Testis (tissue), 3 donors: ENCODE data around the gene AKNA. TPM values are rescaled to one million over a fixed set of nuclear protein-coding genes. Genes with fewer than 3 reads are reported as not detected.

Experiments used
- DNase-seq: peaks from one replicate; pipeline ENCODE4 v3.0.0-alpha.2; 2019
- H3K27ac ChIP-seq, 2 donors: fragments of 200-600 bp; sonication (generic); one replicate each; pipeline ENCODE4 v1.5.1; 2019
- H3K27me3 ChIP-seq: fragments of 200-600 bp; sonication (generic); one replicate; pipeline ENCODE4 v1.5.1; 2019
- H3K36me3 ChIP-seq: fragments of 200-600 bp; sonication (generic); one replicate; pipeline ENCODE4 v1.5.1; 2017; ENCODE audit warnings: low read depth; ENCODE audit errors: missing control alignments
- H3K4me1 ChIP-seq: fragments of 200-600 bp; sonication (generic); one replicate; pipeline ENCODE4 v1.5.1; 2019
- H3K4me3 ChIP-seq, 2 donors: fragments of 200-600 bp; sonication (generic); one replicate each; pipeline ENCODE4 v1.5.1; 2017 to 2019
- H3K9me3 ChIP-seq: fragments of 200-600 bp; sonication (generic); one replicate; pipeline ENCODE4 v1.5.1; 2017
- CTCF ChIP-seq, 3 experiments: fragments of 450-650 bp in 2 of 3; fragments of 200-600 bp in 1 of 3; sonication (generic) in 1 of 3; IDR thresholded peaks; one replicate each; pipeline ENCODE4 v1.5.1; 2016 to 2019; ENCODE audit warnings: antibody characterized with exemption in 3 of 3, mild to moderate bottlenecking in 2 of 3, moderate library complexity in 1 of 3
- POLR2A ChIP-seq: fragments of 450-650 bp; IDR thresholded peaks from one replicate; pipeline ENCODE4 v1.6.1; 2017; ENCODE audit warnings: antibody characterized with exemption, mild to moderate bottlenecking, moderate library complexity
- WGBS, 2 donors: methylation state at CpG; one replicate each; pipeline ENCODE4 v1.1.5; 2018; 5-methylcytosine and 5-hydroxymethylcytosine counted together
- intact Hi-C: fragments of 100-400 bp; cut with DNase I; formaldehyde crosslinking; loops from one replicate; pipeline ENCODE4 v1.15.1; 2023; ENCODE audit warnings: low total_unique reads
- polyA plus RNA-seq: library from polyadenylated mRNA; stranded (reverse); fragments of 350-450 nt; fragmentation: Illumina TruSeq; extraction: RNeasy Lipid Tissue Mini Kit (QIAGEN cat#74804); gene quantifications from one replicate; pipeline ENCODE4 v1.2.3, GENCODE V29; 2014; ENCODE audit warnings: low read depth, low replicate concordance; ENCODE audit not compliant: insufficient read depth
- total RNA-seq, 2 donors: library from RNA; depleted of rRNA; stranded (reverse); fragments of >200 nt; gene quantifications; one replicate each; pipeline ENCODE4 v1.2.3, GENCODE V29; 2016

AKNA gene
- total and polyA plus RNA-seq, 3 donors from 2014 or later = 20.6 to 31.5 (median 21.2) TPM

- Histone ChIP-seq H3K27me3 (no peaks in the 10 kb centered on the region), H3K27ac (no peak overlapping the region), H3K9me3 (no peaks in the 10 kb centered on the region), H3K36me3 (no peaks in the 10 kb centered on the region), H3K4me3 (no peak overlapping the region), H3K4me1 (no peaks in the 10 kb centered on the region)
- no peak for DNase-seq
- 92 to 95% methylated on average over 11 of the region's 11 CpGs for WGBS, 2 donors
- intact Hi-C loops = no loop called here
- TF ChIP-seq POLR2A (no peak), CTCF (IDR thresholded peaks at IDR 0.05) (no peak)
Observed at GRCh38 chr9:114344188-114344566, 43.6 kb downstream of the AKNA start.

DNA sequence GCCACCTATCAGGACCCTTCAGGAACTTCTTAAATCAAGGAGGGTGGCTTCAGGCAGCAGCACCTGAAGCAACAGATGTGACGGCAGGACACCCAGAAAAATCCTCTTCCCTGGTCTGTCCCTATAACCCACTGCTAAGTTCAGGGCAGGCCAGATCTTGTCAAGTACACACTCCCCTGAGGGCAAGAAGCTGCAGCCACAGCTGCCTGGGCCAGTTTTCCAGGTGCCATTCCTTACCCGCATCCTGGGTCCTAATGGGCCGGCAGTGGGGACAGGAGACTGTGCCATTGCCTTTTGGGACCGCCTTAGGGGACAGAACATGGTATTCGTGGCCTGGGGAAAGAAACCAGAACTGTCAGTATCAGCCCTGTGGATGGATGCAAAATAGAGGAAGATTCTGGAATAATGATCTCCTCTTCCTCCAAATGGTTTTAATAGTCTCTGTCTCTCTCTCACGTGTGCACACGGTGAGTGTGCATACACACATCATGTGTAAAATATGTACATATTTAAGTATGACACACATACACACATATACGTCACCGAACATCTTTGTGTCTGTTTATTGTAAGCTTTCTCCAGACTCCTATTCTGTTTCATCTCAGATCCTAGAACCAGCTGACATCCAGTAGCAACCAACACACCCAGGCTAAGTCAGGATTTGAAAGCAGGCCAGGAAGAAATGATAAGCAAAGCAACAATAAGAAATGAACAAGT, 44.2 kb downstream of the AKNA start:
- intact Hi-C loops = no loop called here
- Histone ChIP-seq H3K9me3 (no peaks in the 10 kb centered on the region), H3K27ac (no peak overlapping the region), H3K27me3 (no peaks in the 10 kb centered on the region), H3K36me3 (no peaks in the 10 kb centered on the region), H3K4me3 (no peak overlapping the region), H3K4me1 (no peaks in the 10 kb centered on the region)
- DNase-seq = no peak
- TF ChIP-seq POLR2A (no peak), CTCF (IDR thresholded peaks at IDR 0.05) (no peak)
- WGBS, 2 donors = 92 to 94% methylated on average over 9 of the region's 9 CpGs

DNA sequence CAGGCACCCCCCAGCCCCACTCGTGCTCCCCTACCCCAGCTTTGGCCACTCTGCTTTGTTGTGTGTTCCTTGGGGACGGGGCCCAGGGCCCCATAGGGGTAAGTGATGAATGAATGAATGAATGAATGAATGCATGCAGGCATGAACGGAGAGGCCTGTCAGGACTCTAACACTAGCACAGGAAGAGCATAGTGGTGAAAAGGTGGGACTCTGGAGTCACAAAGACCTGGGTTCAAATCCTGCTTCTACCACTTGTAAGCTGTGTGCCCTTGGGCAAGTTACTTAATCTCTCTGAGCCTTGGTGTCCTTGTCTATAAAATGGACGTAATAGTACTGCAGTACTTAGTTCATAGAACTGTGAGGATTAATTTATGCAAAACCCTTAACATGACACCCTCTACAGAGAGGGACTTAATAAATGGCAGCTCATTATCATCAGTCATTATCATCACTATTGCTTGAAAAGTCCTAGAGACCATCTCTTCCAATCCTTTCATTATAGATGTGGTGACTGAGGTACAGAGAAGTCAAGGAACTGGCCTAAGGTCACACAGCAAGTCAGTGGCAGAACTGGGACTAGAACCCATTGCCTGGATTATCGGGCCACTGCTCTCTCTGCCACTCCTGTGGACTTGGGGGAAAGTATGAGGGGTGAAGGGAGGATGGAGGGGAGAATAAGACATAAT, 44.9 kb downstream of the AKNA start:
- 86 to 89% methylated on average over 5 of the region's 5 CpGs for WGBS, 2 donors
- no peak for DNase-seq
- H3K36me3 ChIP-seq = no peaks in the 10 kb centered on the region
- H3K4me1 ChIP-seq = no peaks in the 10 kb centered on the region
- TF ChIP-seq CTCF (IDR thresholded peaks at IDR 0.05) (no peak), POLR2A (no peak)
- no peaks in the 10 kb centered on the region for H3K9me3 ChIP-seq
- H3K4me3 ChIP-seq = no peak overlapping the region
- H3K27me3 ChIP-seq = no peaks in the 10 kb centered on the region
- intact Hi-C loops = no loop called here
- H3K27ac ChIP-seq = no peak overlapping the region

- WGBS, 2 donors = 82 to 100% methylated on average over 4 of the region's 4 CpGs
- no peak for TF ChIP-seq POLR2A
- no peak for TF ChIP-seq CTCF (IDR thresholded peaks at IDR 0.05)
- H3K4me3 ChIP-seq = no peak overlapping the region
- intact Hi-C loops = no loop called here
- H3K27ac ChIP-seq = no peak overlapping the region
- no peaks in the 10 kb centered on the region for H3K4me1 ChIP-seq
- H3K9me3 ChIP-seq = no peaks in the 10 kb centered on the region
- no peak for DNase-seq
- no peaks in the 10 kb centered on the region for H3K27me3 ChIP-seq
- no peaks in the 10 kb centered on the region for H3K36me3 ChIP-seq
Observed at GRCh38 chr9:114341991-114342390, 45.8 kb downstream of the AKNA start.
